T-helper 2 cell treated with Interferon-gamma antibody and Interleukin-4, amounts not matched to agents 100 ng/mL and 5 ng/mL, for 36 hours (primary cell): ENCODE results near the gene FNDC11. TPM values are rescaled to one million over a fixed set of nuclear protein-coding genes. Genes with fewer than 3 reads are reported as not detected.
"Not testable (repeated sequence)": the region's sequence is repeated elsewhere in the genome, so short reads cannot be mapped to it uniquely, and the experiment has no call there.

Source experiments
- intact Hi-C: fragments of 100-400 bp; cut with micrococcal nuclease; formaldehyde crosslinking; loops from one replicate; pipeline ENCODE4 v1.15.1; 2023
- total RNA-seq: library from RNA; stranded (reverse); gene quantifications from 2 replicates; pipeline ENCODE4 v1.2.3, GENCODE V29; 2022

FNDC11 gene
- total RNA-seq, result 0.64 and 0.66 TPM in 2 replicates

- intact Hi-C loops, result loop anchor here (1.0 kb wide), 3 partner anchors 17 to 85 kb away; partner anchors contain the start of gene PTK6
Measured at GRCh38 chr20:63553933-63554290, at the start of gene FNDC11. TSS of gene FNDC11 (plus strand) at chr20:63554159. CDS start at chr20:63555664, 1,505 bp downstream.

- intact Hi-C loops, result no loop called here
Measured at GRCh38 chr20:63504642-63505041, 49.3 kb upstream of the FNDC11 start.

GRCh38 chr20:63505281-63505680 is 48.7 kb upstream of the FNDC11 start:
- intact Hi-C loops, result no loop called here

- intact Hi-C loops, result no loop called here
Measured at GRCh38 chr20:63505723-63506122, 48.2 kb upstream of the FNDC11 start.

- intact Hi-C loops, result no loop called here
Measured at GRCh38 chr20:63507083-63507743, 46.7 kb upstream of the FNDC11 start.

GRCh38 chr20:63508072-63508768 is 45.7 kb upstream of the FNDC11 start:
- intact Hi-C loops, result no loop called here

GRCh38 chr20:63509088-63509564 is 44.8 kb upstream of the FNDC11 start:
- intact Hi-C loops, result no loop called here

- intact Hi-C loops, result no loop called here
Measured at GRCh38 chr20:63513207-63513606, 40.8 kb upstream of the FNDC11 start.

GRCh38 chr20:63514520-63514919 is 39.4 kb upstream of the FNDC11 start:
- intact Hi-C loops, result not testable (repeated sequence)

- intact Hi-C loops, result no loop called here
Measured at GRCh38 chr20:63517376-63518309, 36.3 kb upstream of the FNDC11 start.

GRCh38 chr20:63518351-63518861 is 35.6 kb upstream of the FNDC11 start:
- intact Hi-C loops, result no loop called here

- intact Hi-C loops, result no loop called here
Measured at GRCh38 chr20:63518946-63519667, 34.9 kb upstream of the FNDC11 start.

GRCh38 chr20:63519668-63520503 is 34.1 kb upstream of the FNDC11 start:
- intact Hi-C loops, result loop anchor here (1.0 kb wide), 1 partner anchor 24 kb away; no protein-coding TSS in a partner anchor

- intact Hi-C loops, result loop anchor here (1.0 kb wide), 1 partner anchor 24 kb away; no protein-coding TSS in a partner anchor
Measured at GRCh38 chr20:63520504-63520933, 33.4 kb upstream of the FNDC11 start, which contains the start of gene PPDPF. TSS of gene PPDPF (plus strand) at chr20:63520765. CDS start at chr20:63521309, 544 bp downstream.

GRCh38 chr20:63520934-63521601 is 32.9 kb upstream of the FNDC11 start:
- intact Hi-C loops, result loop anchor here (1.0 kb wide), 3 partner anchors 16 to 32 kb away; partner anchors contain the start of gene PTK6

GRCh38 chr20:63521602-63522001 is 32.4 kb upstream of the FNDC11 start:
- intact Hi-C loops, result loop anchor here (1.0 kb wide), 2 partner anchors 16 to 32 kb away; partner anchors contain the start of gene PTK6

- intact Hi-C loops, result no loop called here
Measured at GRCh38 chr20:63522091-63522868, 31.7 kb upstream of the FNDC11 start.
